GM23338 (cell line): ENCODE results near the gene CERS1. TPM values are rescaled to one million over a fixed set of nuclear protein-coding genes. Genes with fewer than 3 reads are reported as not detected.

Experiments
- ATAC-seq: fragments of 200-7000 bp; cut with Tn5 transposase; 3 replicates; pipeline ENCODE4 v1.9.1; 2020
- DNase-seq: peaks from one replicate; pipeline ENCODE4 v3.0.0-alpha.2; 2015; ENCODE audit warnings: low spot score
- H2AFZ ChIP-seq: fragments of 200-600 bp; sonication (generic); 2 replicates; pipeline ENCODE4 v1.8.0; 2016; ENCODE audit warnings: antibody characterized with exemption, mild to moderate bottlenecking, moderate library complexity
- H3F3A ChIP-seq: fragments of 200-600 bp; sonication (generic); replicated peaks from 2 replicates; pipeline ENCODE4 v1.8.0; 2017; ENCODE audit warnings: antibody characterized with exemption, mixed run types, low read depth
- H3K27ac ChIP-seq: fragments of 200-600 bp; sonication (generic); 2 replicates; pipeline ENCODE4 v1.6.1; 2016; ENCODE audit warnings: low read depth
- H3K27me3 ChIP-seq: fragments of 200-600 bp; sonication (generic); 2 replicates; pipeline ENCODE4 v1.8.0; 2016; ENCODE audit warnings: mild to moderate bottlenecking, mixed run types, moderate library complexity; ENCODE audit not compliant: insufficient read depth
- H3K36me3 ChIP-seq: fragments of 200-600 bp; sonication (generic); 2 replicates; pipeline ENCODE4 v1.8.0; 2016; ENCODE audit warnings: mild to moderate bottlenecking; ENCODE audit not compliant: insufficient read depth
- H3K4me1 ChIP-seq: fragments of 200-600 bp; sonication (generic); 2 replicates; pipeline ENCODE4 v1.8.0; 2016; ENCODE audit warnings: mild to moderate bottlenecking, moderate library complexity; ENCODE audit not compliant: insufficient read depth
- H3K4me2 ChIP-seq: fragments of 200-600 bp; sonication (generic); 2 replicates; pipeline ENCODE4 v1.7.1; 2017; ENCODE audit warnings: mixed run types
- H3K4me3 ChIP-seq: fragments of 200-600 bp; sonication (generic); 2 replicates; pipeline ENCODE4 v1.6.1; 2016; ENCODE audit warnings: mixed run types
- H3K79me2 ChIP-seq: fragments of 200-600 bp; sonication (generic); replicated peaks from 2 replicates; pipeline ENCODE4 v1.8.0; 2017; ENCODE audit warnings: mild to moderate bottlenecking; ENCODE audit not compliant: insufficient read depth
- H3K9me2 ChIP-seq: fragments of 200-600 bp; sonication (generic); 2 replicates; pipeline ENCODE4 v1.8.0; 2017; ENCODE audit not compliant: insufficient read depth
- H4K20me1 ChIP-seq: fragments of 200-600 bp; sonication (generic); replicated peaks from 2 replicates; pipeline ENCODE4 v1.8.0; 2017; ENCODE audit warnings: mild to moderate bottlenecking; ENCODE audit not compliant: insufficient read depth
- H3K27ac Mint-ChIP-seq: 2 replicates; pipeline ENCODE4 v1.8.0; 2020; ENCODE audit warnings: inconsistent platforms, mild to moderate bottlenecking, moderate library complexity, mixed read lengths
- H3K27me3 Mint-ChIP-seq: 3 replicates; pipeline ENCODE4 v1.8.0; 2022; ENCODE audit warnings: low read depth, mild to moderate bottlenecking, moderate library complexity, mixed read lengths, inconsistent platforms; ENCODE audit not compliant: insufficient read depth, poor library complexity
- H3K36me3 Mint-ChIP-seq: 3 replicates; pipeline ENCODE4 v1.8.0; 2021; ENCODE audit warnings: low read depth, mild to moderate bottlenecking, inconsistent platforms, moderate library complexity, mixed read lengths
- H3K4me1 Mint-ChIP-seq: 3 replicates; pipeline ENCODE4 v1.8.0; 2020; ENCODE audit warnings: mild to moderate bottlenecking, inconsistent platforms, mixed read lengths
- H3K4me3 Mint-ChIP-seq: 3 replicates; pipeline ENCODE4 v1.8.0; 2021; ENCODE audit warnings: moderate library complexity, mild to moderate bottlenecking, inconsistent platforms, mixed read lengths
- H3K9me3 Mint-ChIP-seq: 3 replicates; pipeline ENCODE4 v1.8.0; 2020; ENCODE audit warnings: moderate library complexity, mild to moderate bottlenecking, inconsistent platforms, mixed read lengths
- CREB1 ChIP-seq: fragments of 250-450 bp; sonication (Bioruptor Pico); IDR thresholded peaks from 2 replicates; pipeline ENCODE4 v1.5.0; 2020; ENCODE audit warnings: low read depth, mild to moderate bottlenecking, moderate library complexity
- EZH2phosphoT487 ChIP-seq: fragments of 200-600 bp; sonication (generic); IDR thresholded peaks from one replicate; pipeline ENCODE4 v1.8.1; 2018; ENCODE audit warnings: antibody characterized with exemption; ENCODE audit not compliant: unreplicated experiment
- JUNB ChIP-seq: IDR thresholded peaks from one replicate; pipeline ENCODE4 v1.6.1; 2016; ENCODE audit warnings: antibody characterized with exemption; ENCODE audit not compliant: unreplicated experiment
- NANOG ChIP-seq: IDR thresholded peaks from 2 replicates; pipeline ENCODE4 v1.6.1; 2016; ENCODE audit warnings: antibody characterized with exemption, borderline replicate concordance
- POLR2AphosphoS5 ChIP-seq: IDR thresholded peaks from 2 replicates; pipeline ENCODE4 v1.6.1; 2016; ENCODE audit warnings: antibody characterized with exemption, low read depth
- STAT1 ChIP-seq: IDR thresholded peaks from one replicate; pipeline ENCODE4 v1.6.1; 2016; ENCODE audit warnings: antibody characterized with exemption; ENCODE audit not compliant: unreplicated experiment
- ZNF331 ChIP-seq: fragments of 250-450 bp; sonication (Bioruptor Pico); IDR thresholded peaks from 2 replicates; pipeline ENCODE4 v1.5.0; 2020; ENCODE audit warnings: low read depth, mild to moderate bottlenecking, moderate library complexity
- polyA plus RNA-seq: library from polyadenylated mRNA; unstranded; fragments of >200 nt; fragmentation: Nextera tagmentation; extraction: Ambion mirVana; gene quantifications from 2 replicates; pipeline ENCODE4 v1.2.1, GENCODE V29; 2016
- total RNA-seq: library from RNA; depleted of rRNA; stranded (reverse); fragments of >200 nt; shearing (Covaris generic); gene quantifications from 2 replicates; pipeline ENCODE4 v1.2.3, GENCODE V29; 2014
- TF ChIP-seq, protein P1 (sequence below): fragments of 250-450 bp; sonication (Bioruptor Pico); IDR thresholded peaks from 2 replicates; pipeline ENCODE4 v1.5.0; 2020; ENCODE audit warnings: mild to moderate bottlenecking, moderate library complexity
- TF ChIP-seq, protein P2 (sequence below): IDR thresholded peaks from 2 replicates; pipeline ENCODE4 v1.6.1; 2016; ENCODE audit warnings: antibody characterized with exemption
- TF ChIP-seq, protein P3 (sequence below), 2 experiments: fragments of 200-600 bp in 1 of 2; sonication (generic) in 1 of 2; conservative IDR thresholded peaks; 2 replicates each; pipeline versions ENCODE4 v1.5.1 to v1.6.1; 2016 to 2017; ENCODE audit warnings: antibody characterized with exemption in 2 of 2, low read depth in 2 of 2, mild to moderate bottlenecking in 2 of 2, moderate library complexity in 1 of 2
- TF ChIP-seq, protein P4 (sequence below): IDR thresholded peaks from one replicate; pipeline ENCODE4 v1.6.1; 2018; ENCODE audit warnings: antibody characterized with exemption; ENCODE audit not compliant: unreplicated experiment

The CERS1 gene
- total and polyA plus RNA-seq, 2 experiments from 2014 or later, result 11.1 to 12.2 TPM

DNA sequence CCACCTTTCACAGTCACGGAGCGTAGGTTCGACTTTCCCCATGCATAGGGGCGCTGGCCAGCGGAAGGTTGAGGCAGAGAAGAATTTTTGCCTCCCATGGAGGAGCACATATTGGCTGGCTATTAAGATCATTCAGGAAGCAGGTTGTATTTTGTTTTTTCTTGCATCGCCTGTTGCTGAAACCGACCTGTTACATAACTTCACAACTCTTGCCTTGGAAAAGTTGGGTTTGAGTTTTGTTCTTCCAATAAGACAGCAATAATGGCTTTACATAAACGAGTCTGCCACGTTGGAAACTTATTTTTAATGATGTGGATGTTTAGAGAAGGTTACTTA is 62.8 kb downstream of the CERS1 start:
- Mint-ChIP-seq H3K9me3 (no peaks in the 10 kb centered on the region), H3K27ac (peak overlapping the region; percentile 58; the same call in 1 of the 2 replicates), H3K4me3 (peak overlapping the region; percentile 89), H3K27me3 (peaks cover 15% of the 10 kb centered on the region), H3K4me1 (peaks cover 26% of the 10 kb centered on the region), H3K36me3 (peaks cover 37% of the 10 kb centered on the region)
- Histone ChIP-seq H3F3A (0 out of 2 replicates have a peak, but pooled peaks cover 4% of the 10 kb centered on the region), H3K4me1 (peaks cover 23% of the 10 kb centered on the region), H4K20me1 (peaks cover 51% of the 10 kb centered on the region), H3K9me2 (no peaks in the 10 kb centered on the region), H3K36me3 (0 out of 2 replicates have a peak, but pooled peaks cover 10% of the 10 kb centered on the region), H3K27ac (no peak overlapping the region), H3K79me2 (peaks cover 57% of the 10 kb centered on the region), H3K4me2 (peak overlapping the region; percentile 99), H3K4me3 (peak overlapping the region; percentile 89), H2AFZ (no peak overlapping the region), H3K27me3 (0 out of 2 replicates have a peak, but pooled peaks cover 3% of the 10 kb centered on the region)
- ATAC-seq, result no peak
- TF ChIP-seq JUNB (no peak), STAT1 (no peak), EZH2phosphoT487 (no peak), ZNF331 (CRISPR knock-in tag) (no peak), POLR2AphosphoS5 (no peak), CREB1 (no peak), NANOG (no peak)
- TF ChIP-seq, protein P1, sequence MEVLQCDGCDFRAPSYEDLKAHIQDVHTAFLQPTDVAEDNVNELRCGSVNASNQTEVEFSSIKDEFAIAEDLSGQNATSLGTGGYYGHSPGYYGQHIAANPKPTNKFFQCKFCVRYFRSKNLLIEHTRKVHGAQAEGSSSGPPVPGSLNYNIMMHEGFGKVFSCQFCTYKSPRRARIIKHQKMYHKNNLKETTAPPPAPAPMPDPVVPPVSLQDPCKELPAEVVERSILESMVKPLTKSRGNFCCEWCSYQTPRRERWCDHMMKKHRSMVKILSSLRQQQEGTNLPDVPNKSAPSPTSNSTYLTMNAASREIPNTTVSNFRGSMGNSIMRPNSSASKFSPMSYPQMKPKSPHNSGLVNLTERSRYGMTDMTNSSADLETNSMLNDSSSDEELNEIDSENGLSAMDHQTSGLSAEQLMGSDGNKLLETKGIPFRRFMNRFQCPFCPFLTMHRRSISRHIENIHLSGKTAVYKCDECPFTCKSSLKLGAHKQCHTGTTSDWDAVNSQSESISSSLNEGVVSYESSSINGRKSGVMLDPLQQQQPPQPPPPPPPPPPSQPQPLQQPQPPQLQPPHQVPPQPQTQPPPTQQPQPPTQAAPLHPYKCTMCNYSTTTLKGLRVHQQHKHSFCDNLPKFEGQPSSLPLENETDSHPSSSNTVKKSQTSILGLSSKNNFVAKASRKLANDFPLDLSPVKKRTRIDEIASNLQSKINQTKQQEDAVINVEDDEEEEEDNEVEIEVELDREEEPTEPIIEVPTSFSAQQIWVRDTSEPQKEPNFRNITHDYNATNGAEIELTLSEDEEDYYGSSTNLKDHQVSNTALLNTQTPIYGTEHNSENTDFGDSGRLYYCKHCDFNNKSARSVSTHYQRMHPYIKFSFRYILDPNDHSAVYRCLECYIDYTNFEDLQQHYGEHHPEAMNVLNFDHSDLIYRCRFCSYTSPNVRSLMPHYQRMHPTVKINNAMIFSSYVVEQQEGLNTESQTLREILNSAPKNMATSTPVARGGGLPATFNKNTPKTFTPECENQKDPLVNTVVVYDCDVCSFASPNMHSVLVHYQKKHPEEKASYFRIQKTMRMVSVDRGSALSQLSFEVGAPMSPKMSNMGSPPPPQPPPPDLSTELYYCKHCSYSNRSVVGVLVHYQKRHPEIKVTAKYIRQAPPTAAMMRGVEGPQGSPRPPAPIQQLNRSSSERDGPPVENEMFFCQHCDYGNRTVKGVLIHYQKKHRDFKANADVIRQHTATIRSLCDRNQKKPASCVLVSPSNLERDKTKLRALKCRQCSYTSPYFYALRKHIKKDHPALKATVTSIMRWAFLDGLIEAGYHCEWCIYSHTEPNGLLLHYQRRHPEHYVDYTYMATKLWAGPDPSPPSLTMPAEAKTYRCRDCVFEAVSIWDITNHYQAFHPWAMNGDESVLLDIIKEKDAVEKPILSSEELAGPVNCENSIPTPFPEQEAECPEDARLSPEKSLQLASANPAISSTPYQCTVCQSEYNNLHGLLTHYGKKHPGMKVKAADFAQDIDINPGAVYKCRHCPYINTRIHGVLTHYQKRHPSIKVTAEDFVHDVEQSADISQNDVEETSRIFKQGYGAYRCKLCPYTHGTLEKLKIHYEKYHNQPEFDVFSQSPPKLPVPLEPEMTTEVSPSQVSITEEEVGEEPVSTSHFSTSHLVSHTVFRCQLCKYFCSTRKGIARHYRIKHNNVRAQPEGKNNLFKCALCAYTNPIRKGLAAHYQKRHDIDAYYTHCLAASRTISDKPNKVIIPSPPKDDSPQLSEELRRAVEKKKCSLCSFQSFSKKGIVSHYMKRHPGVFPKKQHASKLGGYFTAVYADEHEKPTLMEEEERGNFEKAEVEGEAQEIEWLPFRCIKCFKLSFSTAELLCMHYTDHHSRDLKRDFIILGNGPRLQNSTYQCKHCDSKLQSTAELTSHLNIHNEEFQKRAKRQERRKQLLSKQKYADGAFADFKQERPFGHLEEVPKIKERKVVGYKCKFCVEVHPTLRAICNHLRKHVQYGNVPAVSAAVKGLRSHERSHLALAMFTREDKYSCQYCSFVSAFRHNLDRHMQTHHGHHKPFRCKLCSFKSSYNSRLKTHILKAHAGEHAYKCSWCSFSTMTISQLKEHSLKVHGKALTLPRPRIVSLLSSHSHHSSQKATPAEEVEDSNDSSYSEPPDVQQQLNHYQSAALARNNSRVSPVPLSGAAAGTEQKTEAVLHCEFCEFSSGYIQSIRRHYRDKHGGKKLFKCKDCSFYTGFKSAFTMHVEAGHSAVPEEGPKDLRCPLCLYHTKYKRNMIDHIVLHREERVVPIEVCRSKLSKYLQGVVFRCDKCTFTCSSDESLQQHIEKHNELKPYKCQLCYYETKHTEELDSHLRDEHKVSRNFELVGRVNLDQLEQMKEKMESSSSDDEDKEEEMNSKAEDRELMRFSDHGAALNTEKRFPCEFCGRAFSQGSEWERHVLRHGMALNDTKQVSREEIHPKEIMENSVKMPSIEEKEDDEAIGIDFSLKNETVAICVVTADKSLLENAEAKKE (CRISPR knock-in tag), result no peak
- TF ChIP-seq, protein P2, sequence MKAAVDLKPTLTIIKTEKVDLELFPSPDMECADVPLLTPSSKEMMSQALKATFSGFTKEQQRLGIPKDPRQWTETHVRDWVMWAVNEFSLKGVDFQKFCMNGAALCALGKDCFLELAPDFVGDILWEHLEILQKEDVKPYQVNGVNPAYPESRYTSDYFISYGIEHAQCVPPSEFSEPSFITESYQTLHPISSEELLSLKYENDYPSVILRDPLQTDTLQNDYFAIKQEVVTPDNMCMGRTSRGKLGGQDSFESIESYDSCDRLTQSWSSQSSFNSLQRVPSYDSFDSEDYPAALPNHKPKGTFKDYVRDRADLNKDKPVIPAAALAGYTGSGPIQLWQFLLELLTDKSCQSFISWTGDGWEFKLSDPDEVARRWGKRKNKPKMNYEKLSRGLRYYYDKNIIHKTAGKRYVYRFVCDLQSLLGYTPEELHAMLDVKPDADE, result no peak
- TF ChIP-seq, protein P3, sequence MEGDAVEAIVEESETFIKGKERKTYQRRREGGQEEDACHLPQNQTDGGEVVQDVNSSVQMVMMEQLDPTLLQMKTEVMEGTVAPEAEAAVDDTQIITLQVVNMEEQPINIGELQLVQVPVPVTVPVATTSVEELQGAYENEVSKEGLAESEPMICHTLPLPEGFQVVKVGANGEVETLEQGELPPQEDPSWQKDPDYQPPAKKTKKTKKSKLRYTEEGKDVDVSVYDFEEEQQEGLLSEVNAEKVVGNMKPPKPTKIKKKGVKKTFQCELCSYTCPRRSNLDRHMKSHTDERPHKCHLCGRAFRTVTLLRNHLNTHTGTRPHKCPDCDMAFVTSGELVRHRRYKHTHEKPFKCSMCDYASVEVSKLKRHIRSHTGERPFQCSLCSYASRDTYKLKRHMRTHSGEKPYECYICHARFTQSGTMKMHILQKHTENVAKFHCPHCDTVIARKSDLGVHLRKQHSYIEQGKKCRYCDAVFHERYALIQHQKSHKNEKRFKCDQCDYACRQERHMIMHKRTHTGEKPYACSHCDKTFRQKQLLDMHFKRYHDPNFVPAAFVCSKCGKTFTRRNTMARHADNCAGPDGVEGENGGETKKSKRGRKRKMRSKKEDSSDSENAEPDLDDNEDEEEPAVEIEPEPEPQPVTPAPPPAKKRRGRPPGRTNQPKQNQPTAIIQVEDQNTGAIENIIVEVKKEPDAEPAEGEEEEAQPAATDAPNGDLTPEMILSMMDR (conservative IDR thresholded peaks at IDR 0.05; ENCODE audit: low read depth in 2 of 2), result no peak
- TF ChIP-seq, protein P4, sequence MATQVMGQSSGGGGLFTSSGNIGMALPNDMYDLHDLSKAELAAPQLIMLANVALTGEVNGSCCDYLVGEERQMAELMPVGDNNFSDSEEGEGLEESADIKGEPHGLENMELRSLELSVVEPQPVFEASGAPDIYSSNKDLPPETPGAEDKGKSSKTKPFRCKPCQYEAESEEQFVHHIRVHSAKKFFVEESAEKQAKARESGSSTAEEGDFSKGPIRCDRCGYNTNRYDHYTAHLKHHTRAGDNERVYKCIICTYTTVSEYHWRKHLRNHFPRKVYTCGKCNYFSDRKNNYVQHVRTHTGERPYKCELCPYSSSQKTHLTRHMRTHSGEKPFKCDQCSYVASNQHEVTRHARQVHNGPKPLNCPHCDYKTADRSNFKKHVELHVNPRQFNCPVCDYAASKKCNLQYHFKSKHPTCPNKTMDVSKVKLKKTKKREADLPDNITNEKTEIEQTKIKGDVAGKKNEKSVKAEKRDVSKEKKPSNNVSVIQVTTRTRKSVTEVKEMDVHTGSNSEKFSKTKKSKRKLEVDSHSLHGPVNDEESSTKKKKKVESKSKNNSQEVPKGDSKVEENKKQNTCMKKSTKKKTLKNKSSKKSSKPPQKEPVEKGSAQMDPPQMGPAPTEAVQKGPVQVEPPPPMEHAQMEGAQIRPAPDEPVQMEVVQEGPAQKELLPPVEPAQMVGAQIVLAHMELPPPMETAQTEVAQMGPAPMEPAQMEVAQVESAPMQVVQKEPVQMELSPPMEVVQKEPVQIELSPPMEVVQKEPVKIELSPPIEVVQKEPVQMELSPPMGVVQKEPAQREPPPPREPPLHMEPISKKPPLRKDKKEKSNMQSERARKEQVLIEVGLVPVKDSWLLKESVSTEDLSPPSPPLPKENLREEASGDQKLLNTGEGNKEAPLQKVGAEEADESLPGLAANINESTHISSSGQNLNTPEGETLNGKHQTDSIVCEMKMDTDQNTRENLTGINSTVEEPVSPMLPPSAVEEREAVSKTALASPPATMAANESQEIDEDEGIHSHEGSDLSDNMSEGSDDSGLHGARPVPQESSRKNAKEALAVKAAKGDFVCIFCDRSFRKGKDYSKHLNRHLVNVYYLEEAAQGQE, result no peak
- no peak for DNase-seq
